ENCODE data around the gene PRMT2.

Gene PRMT2

DNA sequence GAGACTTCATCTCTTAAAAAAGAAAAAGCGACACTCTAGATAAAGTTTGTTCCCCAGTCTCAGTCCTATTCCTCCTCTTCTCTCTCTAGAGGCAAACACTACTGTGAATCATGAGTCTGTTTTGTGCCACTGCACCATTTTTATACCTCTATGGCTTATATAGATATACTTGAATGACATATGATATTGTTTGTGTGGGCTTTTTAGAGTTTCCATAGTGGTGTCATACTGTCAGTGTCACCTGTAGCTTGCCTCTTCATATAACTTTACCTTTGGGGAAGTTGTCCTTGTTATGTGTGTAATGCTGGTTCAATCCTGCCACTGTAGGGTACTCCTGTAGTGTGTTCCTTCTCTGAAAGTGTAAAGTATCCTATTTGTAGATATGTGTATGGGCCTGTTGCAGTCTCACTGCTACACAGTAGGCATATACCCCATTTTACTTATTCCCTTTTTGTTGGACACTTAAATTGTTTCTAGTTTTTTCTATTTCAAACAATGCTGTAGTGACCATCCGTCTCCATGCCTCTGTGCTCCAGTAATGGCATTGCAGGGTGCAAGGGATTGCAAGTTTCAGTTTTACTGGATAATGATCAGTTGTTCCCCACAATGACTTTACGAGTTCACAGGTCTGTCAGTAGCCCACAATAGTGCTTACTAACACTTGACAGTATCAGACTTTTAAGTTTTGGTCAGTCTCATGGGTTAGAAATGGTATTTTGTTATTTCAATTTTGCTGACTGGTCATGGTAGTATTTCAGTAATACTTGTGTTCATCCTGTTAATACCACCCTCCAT, 2.7 kb downstream of the PRMT2 start:
- no peak overlapping the region for H3K4me3 ChIP-seq (ENCODE audit: low read length)
- DNase-seq (ENCODE audit: low read depth, low spot score), result no peak

DNA sequence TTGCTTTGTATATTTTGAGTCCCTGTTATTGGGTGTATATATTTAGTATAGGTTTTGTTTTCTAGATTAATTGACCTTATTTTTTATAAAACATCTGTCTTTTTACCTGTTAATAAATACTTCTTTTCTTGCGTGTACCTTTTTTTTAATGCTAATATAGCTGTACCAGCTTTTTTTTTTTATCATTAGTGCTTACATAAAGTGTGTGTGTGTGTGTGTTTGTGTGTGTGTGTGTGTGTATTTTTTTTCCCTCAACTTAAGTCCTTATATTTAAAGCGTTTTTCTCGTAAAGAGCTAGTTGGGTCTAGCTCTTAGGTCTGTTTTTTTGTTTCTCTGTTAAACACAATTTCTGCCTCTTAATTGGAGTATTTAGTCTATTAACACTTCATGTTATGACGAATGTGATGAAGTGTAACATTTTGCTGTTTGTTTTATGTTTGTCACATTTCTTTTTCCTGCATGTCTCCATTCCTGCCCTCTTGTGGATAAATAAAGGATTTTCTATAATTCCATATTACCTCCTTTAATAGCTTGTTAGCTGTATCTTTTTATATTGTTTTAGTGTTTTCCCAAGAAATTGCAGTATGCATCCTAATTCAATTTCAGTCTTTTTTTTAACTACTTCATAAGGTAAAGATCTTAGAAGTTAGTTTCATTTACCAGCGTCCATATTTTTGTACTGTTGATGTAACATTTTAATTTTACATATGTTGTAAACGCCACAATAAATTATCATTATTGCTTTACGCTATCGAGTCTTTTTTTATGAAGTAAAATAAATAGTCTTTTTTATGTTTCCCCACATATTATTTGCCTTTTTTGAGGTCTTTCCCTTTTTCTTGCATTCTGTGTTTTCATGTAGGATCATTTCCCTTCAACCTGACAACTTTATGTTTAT, 4.3 kb downstream of the PRMT2 start:
- no peak for DNase-seq (ENCODE audit: low read depth, low spot score)

DNA sequence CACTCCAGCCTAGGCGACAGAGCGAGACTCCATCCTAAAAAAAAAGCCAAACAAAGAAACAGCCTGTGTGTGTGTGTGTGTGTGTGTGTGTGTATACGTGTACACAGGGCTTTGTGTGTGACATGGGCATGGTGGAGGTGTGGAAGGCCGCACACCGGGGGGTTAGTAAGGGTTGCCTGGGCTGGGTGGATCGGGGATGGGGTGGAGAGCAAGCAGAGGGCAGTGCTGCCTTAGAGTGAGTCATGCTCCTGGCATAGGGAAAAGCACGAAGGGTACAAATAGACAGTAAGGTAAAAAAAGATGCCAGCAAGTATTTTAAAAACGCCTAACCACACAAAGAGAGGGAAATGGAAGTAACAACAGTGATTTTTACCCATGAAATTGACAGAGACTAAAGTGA, 6.2 kb downstream of the PRMT2 start:
- no peak for DNase-seq (ENCODE audit: low read depth, low spot score)
- no peak overlapping the region for H3K4me3 ChIP-seq (ENCODE audit: low read length)

More for the DNA sequence above, 4.3 kb downstream of the PRMT2 start:
- H3K4me3 ChIP-seq (ENCODE audit: low read length), result no peak overlapping the region

DNA sequence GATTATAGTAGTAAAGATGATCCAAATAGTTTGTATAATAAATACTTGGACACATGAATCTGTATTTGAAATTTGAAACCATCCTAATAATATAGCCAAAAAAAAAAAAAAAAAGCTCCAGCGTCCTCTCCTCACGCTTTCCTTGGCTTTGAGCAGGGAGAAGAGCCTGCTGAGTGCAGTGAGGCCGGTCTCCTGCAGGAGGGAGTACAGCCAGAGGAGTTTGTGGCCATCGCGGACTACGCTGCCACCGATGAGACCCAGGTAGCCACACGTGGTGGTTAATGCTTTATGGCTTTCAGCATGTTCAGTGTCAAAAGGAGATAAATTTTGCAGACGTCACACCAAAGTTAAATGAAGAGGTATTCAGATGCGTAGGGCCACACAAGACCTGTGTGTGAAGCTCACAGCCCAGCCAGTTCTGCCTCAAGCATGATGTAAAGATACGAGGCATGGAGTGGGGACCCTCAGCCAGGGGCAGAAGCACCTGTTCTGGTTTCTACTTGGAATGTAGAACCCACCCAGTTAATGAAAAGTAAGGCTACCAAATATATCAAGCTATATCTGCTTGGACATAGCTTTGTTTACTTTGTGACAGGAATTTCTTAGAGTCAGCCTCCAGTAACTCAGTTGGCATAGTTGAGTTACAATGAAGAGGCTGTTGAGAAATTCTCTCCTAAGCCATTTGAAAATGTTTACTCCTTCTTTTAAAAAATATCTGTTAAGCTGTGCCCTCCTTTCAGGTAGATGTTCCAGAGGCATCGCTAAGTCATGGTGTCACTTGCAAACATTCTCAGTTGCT, 8.1 kb downstream of the PRMT2 start:
- no peak for DNase-seq (ENCODE audit: low read depth, low spot score)
- H3K4me3 ChIP-seq (ENCODE audit: low read length), result no peak overlapping the region

DNA sequence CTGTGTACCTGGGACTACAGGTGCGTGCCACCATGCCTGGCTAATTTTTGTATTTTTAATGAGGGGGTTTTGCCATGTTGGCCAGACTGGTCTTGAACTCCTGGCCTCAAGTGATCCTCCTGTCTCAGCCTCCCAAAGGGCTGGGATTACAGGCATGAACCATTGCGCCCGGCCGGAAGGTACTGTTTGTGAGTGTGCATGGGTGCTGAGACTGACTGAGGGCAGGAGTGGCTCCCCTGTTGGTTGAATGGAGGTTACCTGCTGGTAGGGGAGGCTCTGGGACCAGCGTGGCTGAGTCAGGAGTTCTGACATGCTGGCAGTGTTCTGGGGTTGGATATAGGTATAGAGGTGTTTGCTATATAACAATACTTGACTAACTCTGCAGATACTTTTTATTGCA, 10.4 kb downstream of the PRMT2 start:
- DNase-seq (ENCODE audit: low read depth, low spot score), result no peak
- no peak overlapping the region for H3K4me3 ChIP-seq (ENCODE audit: low read length)

DNA sequence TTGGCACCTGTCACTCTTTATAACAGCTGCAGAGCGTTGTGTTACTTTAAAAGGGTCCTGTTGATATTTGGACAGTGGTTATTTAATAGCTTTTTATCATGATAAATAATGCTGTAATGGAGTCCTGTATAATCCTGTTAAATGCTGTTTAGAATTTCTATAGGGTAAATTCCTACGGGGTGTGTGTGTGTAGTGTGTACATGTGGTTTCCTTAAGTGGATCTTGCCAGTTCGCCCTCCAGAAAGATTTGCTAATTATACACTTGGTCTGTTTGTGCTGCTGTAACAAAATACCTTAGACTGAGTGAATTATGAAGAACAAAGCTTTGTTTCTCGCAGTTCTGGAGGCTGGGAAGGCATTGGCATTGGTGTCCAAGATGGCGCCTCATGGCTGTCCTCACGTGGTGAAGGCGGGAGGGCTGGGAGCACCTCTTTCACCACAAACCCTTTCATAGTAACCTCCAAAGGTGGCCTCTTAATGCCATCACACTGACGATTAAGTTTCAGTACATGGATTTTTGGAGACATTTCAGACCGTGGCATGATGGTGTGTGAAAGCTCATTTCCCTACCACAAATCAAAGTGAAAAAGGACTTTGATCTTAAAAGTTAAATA, 11.2 kb downstream of the PRMT2 start:
- DNase-seq (ENCODE audit: low read depth, low spot score), result no peak
- H3K4me3 ChIP-seq (ENCODE audit: low read length), result no peak overlapping the region

DNA sequence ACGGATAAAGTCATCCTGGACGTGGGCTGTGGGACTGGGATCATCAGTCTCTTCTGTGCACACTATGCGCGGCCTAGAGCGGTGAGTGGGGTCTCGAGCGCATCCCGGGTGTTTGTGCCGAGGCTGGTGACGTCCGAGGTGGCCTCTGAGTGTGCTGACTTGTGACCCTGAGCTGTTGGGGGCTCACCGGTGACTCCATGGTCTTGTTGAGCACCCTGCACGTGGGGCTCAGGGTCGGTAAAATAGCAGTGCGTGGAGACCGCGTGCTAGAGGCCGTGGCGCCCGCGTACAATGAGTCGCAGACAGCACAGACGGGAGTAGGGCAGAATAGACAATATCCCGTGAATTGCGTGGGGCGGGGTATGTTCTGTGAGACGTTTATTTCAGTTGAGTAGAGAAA, 13.1 kb downstream of the PRMT2 start:
- H3K4me3 ChIP-seq (ENCODE audit: low read length), result no peak overlapping the region
- DNase-seq (ENCODE audit: low read depth, low spot score), result no peak

DNA sequence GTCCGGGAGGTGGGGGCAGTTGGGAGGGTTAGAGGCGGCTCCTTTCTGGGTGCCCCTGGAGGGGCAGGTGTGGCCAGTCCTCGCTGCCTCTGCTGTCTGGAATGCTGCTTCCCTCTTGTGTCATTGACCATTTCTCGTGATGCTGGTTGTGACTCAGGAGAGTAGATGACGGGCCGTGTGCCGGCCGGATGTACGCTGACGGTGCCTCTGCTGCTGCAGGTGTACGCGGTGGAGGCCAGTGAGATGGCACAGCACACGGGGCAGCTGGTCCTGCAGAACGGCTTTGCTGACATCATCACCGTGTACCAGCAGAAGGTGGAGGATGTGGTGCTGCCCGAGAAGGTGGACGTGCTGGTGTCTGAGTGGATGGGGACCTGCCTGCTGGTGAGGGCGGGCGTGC, 13.9 kb downstream of the PRMT2 start:
- no peak overlapping the region for H3K4me3 ChIP-seq (ENCODE audit: low read length)
- DNase-seq (ENCODE audit: low read depth, low spot score), result no peak

DNA sequence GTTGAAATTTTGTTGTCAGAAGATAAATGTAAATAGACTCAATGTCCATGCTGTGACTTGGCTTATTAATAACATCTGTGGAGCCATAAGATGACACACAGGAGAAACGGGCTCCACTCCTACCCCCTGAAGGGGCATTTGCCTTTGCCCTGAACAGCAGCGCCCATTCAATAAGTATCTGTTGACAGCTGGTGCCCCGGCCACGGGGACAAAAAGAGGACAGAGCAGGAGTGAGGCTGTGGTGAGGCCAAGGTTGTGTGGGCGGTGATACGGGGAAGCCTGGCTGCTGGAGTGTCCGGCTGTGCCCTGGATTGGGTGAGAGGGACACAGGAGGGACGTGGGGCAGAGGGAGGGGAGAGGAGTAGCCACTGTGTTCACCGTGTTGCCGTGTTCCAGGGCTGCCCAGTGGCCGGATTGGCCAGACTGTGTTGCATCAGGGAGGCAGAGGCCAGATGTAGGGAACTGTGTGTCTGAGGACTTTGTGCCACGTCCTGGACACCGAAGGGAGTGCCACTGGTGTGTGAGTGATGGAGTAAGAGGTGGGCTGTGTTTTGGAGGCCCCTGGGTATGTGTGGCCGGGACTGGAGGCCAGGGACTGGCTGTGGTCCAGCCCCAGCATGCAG, 15.1 kb downstream of the PRMT2 start:
- DNase-seq (ENCODE audit: low read depth, low spot score), result no peak
- H3K4me3 ChIP-seq (ENCODE audit: low read length), result no peak overlapping the region

DNA sequence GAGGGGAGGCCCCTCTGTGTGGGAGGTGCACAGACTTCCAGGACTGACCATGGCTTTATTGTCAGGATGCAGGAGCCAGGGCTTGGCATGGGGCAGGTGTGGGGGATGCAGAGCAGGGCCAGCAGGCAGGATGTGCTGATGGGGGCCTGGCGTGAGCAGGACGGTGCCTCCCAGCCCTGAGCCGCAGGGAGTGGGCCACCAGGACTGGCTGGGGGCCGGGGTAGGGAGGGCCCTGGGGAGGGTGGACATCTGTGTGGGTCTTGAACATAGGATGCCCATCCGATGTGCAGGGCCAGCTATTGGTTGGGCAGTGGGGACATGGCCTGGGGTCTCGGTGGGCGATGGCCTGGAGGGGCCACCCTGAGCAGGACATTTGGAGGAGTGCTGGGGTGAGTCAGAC, 15.6 kb downstream of the PRMT2 start:
- DNase-seq (ENCODE audit: low read depth, low spot score), result no peak
- no peak overlapping the region for H3K4me3 ChIP-seq (ENCODE audit: low read length)

DNA sequence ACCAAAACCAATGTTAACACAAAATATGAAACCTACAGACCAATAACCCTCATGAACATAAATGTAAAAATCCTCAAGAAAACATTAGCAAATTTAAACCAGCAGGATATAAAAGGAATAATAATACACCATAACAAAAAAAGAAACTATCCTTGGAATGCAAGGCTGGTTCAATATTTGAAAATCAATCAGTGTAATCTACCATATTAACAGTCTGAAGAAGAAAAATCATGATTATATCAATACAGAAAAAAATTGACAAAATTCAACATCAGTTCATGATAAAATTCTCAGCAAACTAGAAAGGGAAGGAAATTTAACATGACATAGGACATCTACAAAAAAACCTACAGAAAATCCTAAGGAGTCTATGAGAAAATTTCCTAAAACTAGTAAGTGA, 19.8 kb downstream of the PRMT2 start:
- H3K4me3 ChIP-seq (ENCODE audit: low read length), result no peak overlapping the region
- no peak for DNase-seq (ENCODE audit: low read depth, low spot score)

DNA sequence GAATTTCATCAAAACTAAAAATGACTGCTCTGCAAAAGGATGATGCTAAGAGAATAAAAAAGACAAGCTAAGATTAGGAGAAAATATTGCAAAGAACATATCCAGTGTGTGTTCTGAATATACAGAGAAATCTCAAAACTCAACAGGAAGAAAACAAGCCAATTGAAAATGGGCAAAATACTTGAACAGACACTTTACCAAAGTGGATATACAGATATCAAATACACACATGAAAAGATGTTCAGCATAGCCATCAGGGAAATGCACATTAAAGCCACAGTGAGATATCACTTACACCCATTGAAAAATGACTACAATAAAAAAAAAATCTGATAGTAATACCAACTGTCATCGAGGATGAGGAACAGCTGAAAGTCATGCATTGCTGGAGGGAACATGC, 21.3 kb downstream of the PRMT2 start:
- DNase-seq (ENCODE audit: low read depth, low spot score), result no peak
- no peak overlapping the region for H3K4me3 ChIP-seq (ENCODE audit: low read length)

DNA sequence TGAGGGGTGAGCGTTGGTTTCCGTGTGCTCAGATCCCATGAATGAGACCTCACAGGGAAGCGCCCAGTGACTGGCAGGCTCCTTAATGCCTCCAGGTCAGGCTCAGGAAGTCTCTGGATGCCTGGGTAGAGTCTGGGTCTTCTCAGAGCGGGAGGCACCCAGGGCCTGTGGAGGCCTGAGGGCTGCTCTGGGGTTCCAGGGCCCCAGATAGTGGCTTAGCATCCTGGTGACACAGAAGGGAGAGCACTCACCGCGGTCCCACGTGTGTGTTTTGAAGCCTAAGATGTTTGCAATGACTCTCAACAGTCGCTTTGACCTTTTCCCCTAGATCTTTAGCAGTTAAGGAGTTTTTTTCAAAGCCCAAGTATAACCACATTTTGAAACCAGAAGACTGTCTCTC, 25.0 kb downstream of the PRMT2 start:
- peak; percentile 41 for DNase-seq (ENCODE audit: low read depth, low spot score)

DNA sequence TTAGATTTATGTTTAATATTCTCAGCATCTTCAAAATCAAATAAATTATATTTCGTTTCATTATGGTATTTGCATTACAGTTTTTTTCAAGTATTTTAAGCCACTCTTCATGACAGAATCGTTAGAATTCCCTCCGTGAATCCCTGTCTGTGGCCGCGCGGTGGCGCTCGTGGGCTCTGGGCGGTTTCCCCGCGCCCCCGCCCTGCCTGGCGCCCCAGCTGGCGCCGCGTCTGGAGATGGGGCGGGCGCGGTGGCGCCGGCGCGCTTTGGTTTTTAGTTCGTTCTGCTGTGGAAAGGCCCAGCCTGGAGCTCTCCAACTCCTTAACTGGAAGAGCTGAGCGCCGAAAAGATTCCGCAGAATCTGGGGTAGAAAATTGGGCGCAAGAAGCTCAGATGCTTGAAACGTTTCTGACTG, 25.7 kb downstream of the PRMT2 start:
- H3K4me3 ChIP-seq (ENCODE audit: low read length), result peak overlapping the region; percentile 27
- DNase-seq (ENCODE audit: low read depth, low spot score), result peak; percentile 60

More for the DNA sequence above, 25.0 kb downstream of the PRMT2 start:
- no peak overlapping the region for H3K4me3 ChIP-seq (ENCODE audit: low read length)

DNA sequence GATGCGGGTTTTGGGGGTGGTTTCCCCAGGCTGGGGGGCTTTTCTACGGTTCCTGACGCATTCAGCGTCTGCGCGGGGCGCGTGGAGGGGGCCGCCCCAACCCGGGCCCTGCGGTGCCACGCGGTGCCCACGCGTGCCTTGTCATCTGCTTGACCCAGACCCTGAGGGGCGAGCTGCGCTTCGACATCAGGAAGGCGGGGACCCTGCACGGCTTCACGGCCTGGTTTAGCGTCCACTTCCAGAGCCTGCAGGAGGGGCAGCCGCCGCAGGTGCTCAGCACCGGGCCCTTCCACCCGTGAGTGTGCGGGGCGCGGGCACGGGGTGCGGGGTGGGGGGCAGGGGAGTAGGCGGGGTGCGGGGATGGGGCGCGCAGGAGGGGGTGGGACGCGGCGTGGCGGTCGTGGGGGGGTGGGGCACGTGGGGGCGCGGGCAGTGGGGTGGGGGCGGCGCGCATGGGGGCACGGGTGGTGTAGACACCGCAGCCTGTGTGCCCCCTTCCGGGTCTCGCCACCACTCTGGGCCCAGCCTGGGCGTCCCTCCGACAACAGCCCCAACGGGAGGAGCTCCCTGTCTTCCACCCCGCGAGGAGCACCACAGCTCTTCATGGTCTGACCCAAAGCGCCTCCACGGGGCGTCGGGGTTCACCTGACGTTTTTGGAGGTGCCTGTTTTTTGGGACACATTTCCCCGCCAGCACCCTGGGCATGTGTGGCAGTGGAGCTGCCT, 26.3 kb downstream of the PRMT2 start:
- peak overlapping the region; percentile 27 for H3K4me3 ChIP-seq (ENCODE audit: low read length)
- DNase-seq (ENCODE audit: low read depth, low spot score), result no peak

DNA sequence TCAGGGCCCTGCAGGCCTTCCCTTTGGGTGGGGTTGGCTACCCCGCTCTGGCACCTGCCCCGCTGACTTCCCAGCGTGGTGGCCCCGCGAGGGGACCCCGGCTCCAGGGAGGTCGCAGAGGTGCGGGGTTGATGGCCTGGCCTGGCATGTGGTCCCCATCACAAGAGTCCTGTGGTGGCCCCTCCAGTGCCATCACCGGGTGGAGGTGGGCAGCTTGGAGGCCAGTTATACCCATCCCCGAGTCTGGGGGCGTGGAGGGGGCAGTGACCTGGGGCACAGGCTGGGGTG, 26.8 kb downstream of the PRMT2 start:
- DNase-seq (ENCODE audit: low read depth, low spot score), result no peak

DNA sequence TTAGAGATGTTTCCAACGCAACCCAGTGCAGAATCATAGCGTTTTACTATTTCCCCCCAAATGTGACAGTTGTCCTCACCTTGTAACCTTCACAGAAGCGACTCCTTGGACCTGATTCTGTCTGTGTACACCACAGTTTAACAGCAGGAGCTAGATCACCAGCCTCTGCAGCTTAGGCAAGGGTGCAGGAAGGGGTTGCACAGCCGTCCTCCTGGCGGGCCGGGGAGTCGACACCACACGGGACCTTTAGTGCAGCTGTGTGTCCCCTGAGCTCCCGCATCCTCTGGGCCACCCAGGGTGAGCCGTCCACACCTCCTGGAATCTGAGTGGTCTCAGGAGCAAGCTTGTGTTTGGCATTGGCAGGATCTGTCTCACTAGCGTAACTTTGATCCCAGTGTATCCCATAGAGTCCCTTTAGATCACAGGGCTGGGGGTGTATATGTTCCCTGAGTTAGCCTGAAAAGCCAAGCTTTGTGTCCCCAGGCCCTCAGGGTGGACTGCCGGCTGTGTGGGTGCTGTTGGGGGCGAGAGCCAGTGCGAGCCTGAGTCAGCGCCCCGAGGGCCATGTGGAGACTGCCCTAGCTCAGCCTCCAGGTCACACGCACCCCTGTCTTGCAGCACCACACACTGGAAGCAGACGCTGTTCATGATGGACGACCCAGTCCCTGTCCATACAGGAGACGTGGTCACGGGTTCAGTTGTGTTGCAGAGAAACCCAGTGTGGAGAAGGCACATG, 27.5 kb downstream of the PRMT2 start:
- no peak for DNase-seq (ENCODE audit: low read depth, low spot score)

More for the DNA sequence above, 26.8 kb downstream of the PRMT2 start:
- H3K4me3 ChIP-seq (ENCODE audit: low read length), result no peak overlapping the region

DNA sequence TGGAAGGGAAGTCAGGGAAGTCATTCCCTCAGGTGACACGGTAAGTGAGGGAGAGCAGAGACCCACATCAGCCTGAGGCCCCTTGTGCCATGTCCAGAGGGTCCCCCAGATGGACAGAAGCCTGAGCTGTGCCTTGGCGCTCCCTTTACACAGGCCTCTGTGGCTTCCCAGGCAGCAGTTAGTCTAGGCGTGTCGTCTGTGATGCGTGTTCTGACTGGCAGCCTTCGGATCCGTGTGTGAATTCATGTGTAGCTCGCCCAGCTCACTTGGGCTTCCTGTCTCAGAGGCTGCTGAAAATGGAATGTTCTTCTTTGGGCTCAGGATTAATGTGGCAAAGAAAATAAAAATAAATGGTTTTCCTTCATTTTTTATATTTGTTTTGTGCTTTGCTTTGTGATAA, 28.3 kb downstream of the PRMT2 start:
- H3K4me3 ChIP-seq (ENCODE audit: low read length), result no peak overlapping the region
- no peak for DNase-seq (ENCODE audit: low read depth, low spot score)

More for the DNA sequence above, 27.5 kb downstream of the PRMT2 start:
- no peak overlapping the region for H3K4me3 ChIP-seq (ENCODE audit: low read length)

Measured in Jurkat, Clone E6-1 (cell line).